Measurements from ENCODE around the gene CFAP221.

The CFAP221 gene

GRCh38 chr2:119548516-119549120, 4.4 kb downstream of the CFAP221 start:
- H3K27me3 Mint-ChIP-seq: peaks cover 39% of the 10 kb centered on the region in 2 donors
- peaks cover 4 to 5% of the 10 kb centered on the region in 2 donors for H3K4me1 Mint-ChIP-seq

GRCh38 chr2:119549241-119549640, 5.0 kb downstream of the CFAP221 start:
- H3K4me1 Mint-ChIP-seq: no peaks in the 10 kb centered on the region
- DNase-seq (no peak), ATAC-seq (replicated peaks) (no peak)
- H3K27ac Mint-ChIP-seq: no peak overlapping the region
- no peak overlapping the region for H3K4me3 Mint-ChIP-seq
- H3K36me3 Mint-ChIP-seq: no peaks in the 10 kb centered on the region
- H3K27me3 Mint-ChIP-seq: peaks cover 33 to 34% of the 10 kb centered on the region in 2 donors
- peaks cover 2 to 5% of the 10 kb centered on the region in 2 donors for H3K9me3 Mint-ChIP-seq

More at GRCh38 chr2:119548516-119549120, 4.4 kb downstream of the CFAP221 start:
- no peak for DNase-seq
- H3K9me3 Mint-ChIP-seq: peaks cover 2 to 5% of the 10 kb centered on the region in 2 donors
- H3K27ac Mint-ChIP-seq: no peak overlapping the region
- H3K36me3 Mint-ChIP-seq: no peaks in the 10 kb centered on the region
- no peak for ATAC-seq (replicated peaks)
- H3K4me3 Mint-ChIP-seq: no peak overlapping the region

GRCh38 chr2:119550346-119550745, 6.1 kb downstream of the CFAP221 start:
- no peaks in the 10 kb centered on the region for H3K4me1 Mint-ChIP-seq
- no peak for DNase-seq
- H3K27ac Mint-ChIP-seq: no peak overlapping the region
- peaks cover 2 to 5% of the 10 kb centered on the region in 2 donors for H3K9me3 Mint-ChIP-seq
- H3K27me3 Mint-ChIP-seq: peaks cover 22 to 24% of the 10 kb centered on the region in 2 donors
- no peak overlapping the region for H3K4me3 Mint-ChIP-seq
- H3K36me3 Mint-ChIP-seq: no peaks in the 10 kb centered on the region
- no peak for ATAC-seq (replicated peaks)

- no peak overlapping the region for H3K27ac Mint-ChIP-seq
- DNase-seq: no peak
- H3K4me1 Mint-ChIP-seq: no peaks in the 10 kb centered on the region
- no peaks in the 10 kb centered on the region for H3K36me3 Mint-ChIP-seq
- H3K4me3 Mint-ChIP-seq: no peak overlapping the region
- H3K9me3 Mint-ChIP-seq: peaks cover 2 to 5% of the 10 kb centered on the region in 2 donors
- no peak for ATAC-seq (replicated peaks)
- peaks cover 21 to 22% of the 10 kb centered on the region in 2 donors for H3K27me3 Mint-ChIP-seq
Observed at GRCh38 chr2:119550856-119551255, 6.6 kb downstream of the CFAP221 start.

GRCh38 chr2:119552902-119553301, 8.7 kb downstream of the CFAP221 start:
- DNase-seq (no peak), ATAC-seq (replicated peaks) (no peak)
- H3K27ac Mint-ChIP-seq: no peak overlapping the region
- no peaks in the 10 kb centered on the region for H3K9me3 Mint-ChIP-seq
- peaks cover 16 to 24% of the 10 kb centered on the region in 2 donors for H3K27me3 Mint-ChIP-seq
- no peak overlapping the region for H3K4me3 Mint-ChIP-seq
- H3K36me3 Mint-ChIP-seq: no peaks in the 10 kb centered on the region
- no peaks in the 10 kb centered on the region for H3K4me1 Mint-ChIP-seq

- Mint-ChIP-seq H3K36me3 (no peaks in the 10 kb centered on the region), H3K4me3 (no peak overlapping the region), H3K4me1 (no peaks in the 10 kb centered on the region), H3K9me3 (no peaks in the 10 kb centered on the region), H3K27me3 (peaks cover 16 to 34% of the 10 kb centered on the region in 2 donors), H3K27ac (no peak overlapping the region)
- ATAC-seq (replicated peaks) (no peak), DNase-seq (no peak)
Observed at GRCh38 chr2:119553687-119554344, 9.6 kb downstream of the CFAP221 start.

GRCh38 chr2:119565481-119565880, 21.2 kb downstream of the CFAP221 start:
- DNase-seq (no peak), ATAC-seq (replicated peaks) (no peak)
- H3K4me1 Mint-ChIP-seq: no peaks in the 10 kb centered on the region
- peaks cover 0 to 14% of the 10 kb centered on the region in 2 donors for H3K27me3 Mint-ChIP-seq
- H3K9me3 Mint-ChIP-seq: peaks cover 0 to 4% of the 10 kb centered on the region in 2 donors
- H3K27ac Mint-ChIP-seq: no peak overlapping the region
- peaks cover 0 to 4% of the 10 kb centered on the region in 2 donors for H3K36me3 Mint-ChIP-seq
- H3K4me3 Mint-ChIP-seq: no peak overlapping the region

- peaks cover 0 to 9% of the 10 kb centered on the region in 2 donors for H3K27me3 Mint-ChIP-seq
- H3K4me1 Mint-ChIP-seq: no peaks in the 10 kb centered on the region
- H3K4me3 Mint-ChIP-seq: no peak overlapping the region
- peaks cover 0 to 4% of the 10 kb centered on the region in 2 donors for H3K9me3 Mint-ChIP-seq
- no peak for DNase-seq
- ATAC-seq (replicated peaks): no peak
- no peak overlapping the region for H3K27ac Mint-ChIP-seq
- peaks cover 0 to 4% of the 10 kb centered on the region in 2 donors for H3K36me3 Mint-ChIP-seq
Observed at GRCh38 chr2:119567292-119567691, 23.0 kb downstream of the CFAP221 start.

- Mint-ChIP-seq H3K27me3 (peaks cover 19 to 20% of the 10 kb centered on the region in 2 donors), H3K9me3 (peaks cover 0 to 3% of the 10 kb centered on the region in 2 donors), H3K4me1 (no peaks in the 10 kb centered on the region), H3K27ac (no peak overlapping the region), H3K36me3 (peaks cover 0 to 4% of the 10 kb centered on the region in 2 donors), H3K4me3 (no peak overlapping the region)
- no peak for DNase-seq
- peak; percentile 90 to 94 for ATAC-seq (replicated peaks)
Observed at GRCh38 chr2:119574108-119574815, 30.0 kb downstream of the CFAP221 start.

- Mint-ChIP-seq H3K27ac (no peak overlapping the region), H3K4me1 (no peaks in the 10 kb centered on the region), H3K27me3 (peaks cover 13 to 20% of the 10 kb centered on the region in 2 donors), H3K36me3 (no peaks in the 10 kb centered on the region), H3K9me3 (peaks cover 0 to 3% of the 10 kb centered on the region in 2 donors), H3K4me3 (no peak overlapping the region)
- ATAC-seq (replicated peaks) (no peak), DNase-seq (no peak)
Observed at GRCh38 chr2:119574864-119575263, 30.6 kb downstream of the CFAP221 start.

- no peak overlapping the region for H3K27ac Mint-ChIP-seq
- H3K9me3 Mint-ChIP-seq: peaks cover 0 to 3% of the 10 kb centered on the region in 2 donors
- H3K4me3 Mint-ChIP-seq: no peak overlapping the region
- peaks cover 13 to 20% of the 10 kb centered on the region in 2 donors for H3K27me3 Mint-ChIP-seq
- DNase-seq: no peak
- no peaks in the 10 kb centered on the region for H3K4me1 Mint-ChIP-seq
- no peaks in the 10 kb centered on the region for H3K36me3 Mint-ChIP-seq
- ATAC-seq (replicated peaks): no peak
Observed at GRCh38 chr2:119575439-119575838, 31.2 kb downstream of the CFAP221 start.

- peaks cover 6 to 10% of the 10 kb centered on the region in 2 donors for H3K9me3 Mint-ChIP-seq
- no peaks in the 10 kb centered on the region for H3K4me1 Mint-ChIP-seq
- H3K27me3 Mint-ChIP-seq: peaks cover 14 to 18% of the 10 kb centered on the region in 2 donors
- no peak overlapping the region for H3K27ac Mint-ChIP-seq
- no peak for ATAC-seq (replicated peaks)
- no peak for DNase-seq
- H3K4me3 Mint-ChIP-seq: no peak overlapping the region
- H3K36me3 Mint-ChIP-seq: no peaks in the 10 kb centered on the region
Observed at GRCh38 chr2:119579424-119580295, 35.4 kb downstream of the CFAP221 start.

GRCh38 chr2:119580550-119581072, 36.4 kb downstream of the CFAP221 start:
- Mint-ChIP-seq H3K9me3 (peaks cover 8 to 10% of the 10 kb centered on the region in 2 donors), H3K27me3 (peaks cover 15 to 18% of the 10 kb centered on the region in 2 donors), H3K4me3 (no peak overlapping the region), H3K36me3 (no peaks in the 10 kb centered on the region), H3K4me1 (no peaks in the 10 kb centered on the region), H3K27ac (no peak overlapping the region)
- no peak for ATAC-seq (replicated peaks)
- DNase-seq: no peak

- Mint-ChIP-seq H3K27me3 (peaks cover 10 to 17% of the 10 kb centered on the region in 2 donors), H3K36me3 (no peaks in the 10 kb centered on the region), H3K4me3 (no peak overlapping the region), H3K4me1 (no peaks in the 10 kb centered on the region), H3K27ac (no peak overlapping the region), H3K9me3 (peaks cover 7 to 8% of the 10 kb centered on the region in 2 donors)
- no peak for DNase-seq
- no peak for ATAC-seq (replicated peaks)
Observed at GRCh38 chr2:119583291-119583690, 39.0 kb downstream of the CFAP221 start.

Measured in stimulated activated naive B cell treated with anti-CD40 and anti-IgM and Interleukin-4, amounts not matched to agents 10 μg/mL and 1 μg/mL and 100 μg/mL, for 72 hours (primary cell).